H1 (cell line): ENCODE measurements around the gene TMEM181. TPM values are rescaled to one million over a fixed set of nuclear protein-coding genes. Genes with fewer than 3 reads are reported as not detected.

Experiments
- CTCF ChIA-PET: fragments of 300-600 bp; sonication (Branson Sonifier 250); formaldehyde crosslinking; loops from one replicate; lab custom pipeline; 2021; ENCODE audit not compliant: partially characterized antibody; lab: Charles Lee
- POLR2A ChIA-PET: fragments of 300-600 bp; sonication (Branson Sonifier 250); formaldehyde crosslinking; loops from one replicate; lab custom pipeline; 2021; ENCODE audit warnings: inconsistent platforms; ENCODE audit not compliant: partially characterized antibody; lab: Charles Lee
- DNase-seq, 2 experiments: peaks; one replicate each; pipeline versions ENCODE4 v3.0.0 to v3.0.0-alpha.2; 2010 to 2022; ENCODE audit warnings: low spot score in 2 of 2, low read depth in 1 of 2, mixed read lengths in 1 of 2
- FAIRE-seq: peaks from 2 replicates; lab custom pipeline; 2011; peaks lifted over from hg19 to GRCh38; lab: Jason Lieb, UNC
- H2AFZ ChIP-seq: 2 replicates; pipeline ENCODE4 v1.8.1; 2012; ENCODE audit warnings: low read length, inconsistent platforms
- H2AK5ac ChIP-seq: 2 replicates; pipeline ENCODE4 v1.6.1; 2013; ENCODE audit warnings: low read depth, low read length
- H2BK120ac ChIP-seq: replicated peaks from 2 replicates; pipeline ENCODE3; 2013; ENCODE audit warnings: low read depth, low read length, inconsistent platforms
- H2BK12ac ChIP-seq: 2 replicates; pipeline ENCODE4 v1.6.1; 2013; ENCODE audit warnings: low read depth, low read length
- H2BK15ac ChIP-seq: 2 replicates; pipeline ENCODE4 v1.6.1; 2013; ENCODE audit warnings: low read length
- H2BK20ac ChIP-seq: 2 replicates; pipeline ENCODE4 v1.6.1; 2013; ENCODE audit warnings: low read length
- H2BK5ac ChIP-seq: 2 replicates; pipeline ENCODE4 v1.6.1; 2013; ENCODE audit warnings: low read depth, low read length
- H3K14ac ChIP-seq: 2 replicates; pipeline ENCODE4 v1.6.1; 2013; ENCODE audit warnings: inconsistent platforms; ENCODE audit not compliant: insufficient read length
- H3K18ac ChIP-seq: 2 replicates; pipeline ENCODE4 v1.6.1; 2013; ENCODE audit warnings: low read length; ENCODE audit errors: extremely low read depth
- H3K23ac ChIP-seq: 2 replicates; pipeline ENCODE4 v1.6.1; 2013; ENCODE audit warnings: inconsistent platforms; ENCODE audit not compliant: insufficient read length
- H3K23me2 ChIP-seq: 2 replicates; pipeline ENCODE4 v1.6.1; 2013; ENCODE audit warnings: low read depth, low read length
- H3K27ac ChIP-seq: 2 replicates; pipeline ENCODE4 v1.6.1; 2011; ENCODE audit warnings: low read depth, low read length, inconsistent platforms
- H3K27me3 ChIP-seq, 4 experiments: replicated peaks in 1 of 4; 1 replicate in 1 of 4; 2 replicates in 3 of 4; pipeline versions ENCODE4 v1.6.1 to v1.8.1; 2011 to 2013; ENCODE audit warnings: low read length in 3 of 4, mild to moderate bottlenecking in 3 of 4, inconsistent platforms in 2 of 4, mixed read lengths in 2 of 4, moderate library complexity in 1 of 4; ENCODE audit not compliant: control insufficient read depth in 3 of 4, insufficient read depth in 3 of 4; ENCODE audit errors: extremely low read depth in 1 of 4
- H3K36me3 ChIP-seq, 4 experiments: 2 replicates each; pipeline versions ENCODE4 v1.6.1 to v1.8.1; 2011 to 2013; ENCODE audit warnings: mild to moderate bottlenecking in 4 of 4, low read length in 3 of 4, moderate library complexity in 2 of 4, control low read depth in 1 of 4, inconsistent platforms in 1 of 4; ENCODE audit not compliant: insufficient read depth in 4 of 4, control insufficient read depth in 2 of 4
- H3K4ac ChIP-seq: replicated peaks from 2 replicates; pipeline ENCODE3; 2013; ENCODE audit warnings: low read length, low read depth, mixed read lengths, inconsistent platforms; ENCODE audit not compliant: insufficient read length
- H3K4me1 ChIP-seq, 4 experiments: replicated peaks in 1 of 4; 1 replicate in 1 of 4; 2 replicates in 3 of 4; pipeline versions ENCODE4 v1.6.1 to v1.8.1; 2011 to 2013; ENCODE audit warnings: low read length in 3 of 4, inconsistent platforms in 2 of 4, mixed read lengths in 1 of 4; ENCODE audit not compliant: insufficient read depth in 4 of 4, control insufficient read depth in 3 of 4
- H3K4me2 ChIP-seq, 2 experiments: 2 replicates each; pipeline versions ENCODE4 v1.6.1 to v1.8.1; 2011 to 2013; ENCODE audit warnings: low read depth in 2 of 2, low read length in 2 of 2, control low read depth in 1 of 2, inconsistent platforms in 1 of 2, mild to moderate bottlenecking in 1 of 2; ENCODE audit not compliant: insufficient read depth in 1 of 2
- H3K4me3 ChIP-seq, 4 experiments: fragments of 200-600, 300-600 bp in 1 of 4; sonication (generic), shearing (Covaris generic), sonication (Bioruptor Twin) in 1 of 4; 2 replicates each; pipeline versions ENCODE4 v1.5.1 to v1.8.1; 2011 to 2016; ENCODE audit warnings: low read length in 4 of 4, low read depth in 3 of 4, control low read depth in 2 of 4, inconsistent platforms in 2 of 4, mild to moderate bottlenecking in 2 of 4, mixed read lengths in 1 of 4, moderate library complexity in 1 of 4; ENCODE audit not compliant: insufficient read depth in 2 of 4; ENCODE audit errors: extremely low read depth in 1 of 4
- H3K56ac ChIP-seq: replicated peaks from 2 replicates; pipeline ENCODE3; 2013; ENCODE audit warnings: low read depth, mild to moderate bottlenecking, mixed read lengths, low read length, inconsistent platforms; ENCODE audit not compliant: insufficient read length
- H3K79me1 ChIP-seq: 2 replicates; pipeline ENCODE4 v1.6.1; 2013; ENCODE audit warnings: low read depth, low read length, control low read depth
- H3K79me2 ChIP-seq, 2 experiments: 2 replicates each; pipeline versions ENCODE4 v1.6.1 to v1.8.1; 2012 to 2013; ENCODE audit warnings: low read length in 2 of 2, mild to moderate bottlenecking in 2 of 2, inconsistent platforms in 1 of 2; ENCODE audit not compliant: insufficient read depth in 2 of 2, control insufficient read depth in 1 of 2
- H3K9ac ChIP-seq, 4 experiments: replicated peaks in 1 of 4; 1 replicate in 1 of 4; 2 replicates in 3 of 4; pipeline versions ENCODE4 v1.6.1 to v1.8.1; 2011 to 2013; ENCODE audit warnings: low read depth in 3 of 4, low read length in 3 of 4, control low read depth in 2 of 4, mild to moderate bottlenecking in 2 of 4, moderate library complexity in 2 of 4, inconsistent platforms in 1 of 4; ENCODE audit errors: extremely low read depth in 1 of 4
- H3K9me3 ChIP-seq, 2 experiments: 2 replicates each; pipeline versions ENCODE4 v1.6.1 to v1.8.1; 2012 to 2013; ENCODE audit warnings: mild to moderate bottlenecking in 2 of 2, moderate library complexity in 2 of 2, control low read depth in 1 of 2, inconsistent platforms in 1 of 2, low read depth in 1 of 2, low read length in 1 of 2, mixed read lengths in 1 of 2; ENCODE audit not compliant: insufficient read depth in 2 of 2
- H4K20me1 ChIP-seq, 2 experiments: replicated peaks in 1 of 2; 2 replicates each; pipeline versions ENCODE3 to v1.8.1; 2011 to 2013; ENCODE audit warnings: inconsistent platforms in 2 of 2, low read length in 2 of 2, mild to moderate bottlenecking in 1 of 2; ENCODE audit not compliant: insufficient read depth in 2 of 2, control insufficient read depth in 1 of 2
- H4K5ac ChIP-seq: 2 replicates; pipeline ENCODE4 v1.6.1; 2013; ENCODE audit warnings: low read length, low read depth, mixed read lengths, inconsistent platforms; ENCODE audit not compliant: insufficient read length
- H4K8ac ChIP-seq: 2 replicates; pipeline ENCODE4 v1.8.0; 2013; ENCODE audit warnings: mild to moderate bottlenecking, moderate library complexity, low read length, inconsistent platforms; ENCODE audit not compliant: insufficient read depth; ENCODE audit errors: extremely low read depth
- H4K91ac ChIP-seq: replicated peaks from 2 replicates; pipeline ENCODE3; 2013; ENCODE audit warnings: low read length, mixed read lengths, inconsistent platforms; ENCODE audit not compliant: insufficient read length
- EGR1 ChIP-seq: IDR thresholded peaks from 2 replicates; pipeline ENCODE4 v1.6.1; 2011; ENCODE audit warnings: low read depth, low read length, borderline replicate concordance
- FOSL1 ChIP-seq: IDR thresholded peaks from 2 replicates; pipeline ENCODE4 v1.6.1; 2011; ENCODE audit warnings: mild to moderate bottlenecking, low read depth, low read length, moderate library complexity; ENCODE audit not compliant: insufficient read depth
- KDM1A ChIP-seq: fragments of 200-600, 300-600 bp; sonication (generic); IDR thresholded peaks from 2 replicates; pipeline ENCODE4 v1.7.1; 2016; ENCODE audit warnings: mild to moderate bottlenecking, low read length, borderline replicate concordance
- MAFK ChIP-seq: IDR thresholded peaks from 2 replicates; pipeline ENCODE4 v1.6.1; 2012; ENCODE audit warnings: low read depth, mild to moderate bottlenecking, improper control_type of control experiment, low read length
- RBBP5 ChIP-seq: IDR thresholded peaks from 2 replicates; pipeline ENCODE4 v1.7.1; 2012; ENCODE audit warnings: low read depth, mild to moderate bottlenecking, inconsistent platforms, low read length, moderate library complexity, borderline replicate concordance
- SIN3A ChIP-seq, 2 experiments: IDR thresholded peaks in 1 of 2; conservative IDR thresholded peaks in 1 of 2; 2 replicates each; pipeline ENCODE4 v1.6.1; 2011 to 2012; ENCODE audit warnings: low read length in 2 of 2, improper control_type of control experiment in 1 of 2, low read depth in 1 of 2, mild to moderate bottlenecking in 1 of 2
- SP2 ChIP-seq: IDR thresholded peaks from 2 replicates; pipeline ENCODE4 v1.6.1; 2012; ENCODE audit warnings: mild to moderate bottlenecking, low read length, inconsistent platforms
- SP4 ChIP-seq: IDR thresholded peaks from 2 replicates; pipeline ENCODE4 v1.6.1; 2012; ENCODE audit warnings: low read length, inconsistent platforms
- TAF1 ChIP-seq: IDR thresholded peaks from 2 replicates; pipeline ENCODE4 v1.6.1; 2011; ENCODE audit warnings: mild to moderate bottlenecking, low read depth, low read length
- WGBS, 2 experiments: shearing (Covaris generic) in 1 of 2; methylation state at CpG; one replicate each; pipeline versions ENCODE4 v1.1.6 to v1.1.7; 2013 to 2015; ENCODE audit warnings: low lambda C conversion rate in 2 of 2, mixed read lengths in 2 of 2, inconsistent platforms in 1 of 2, low coverage in 1 of 2, missing lambda C conversion rate in 1 of 2; ENCODE audit not compliant: insufficient replicate concordance in 2 of 2, insufficient coverage in 1 of 2, insufficient read length in 1 of 2; ENCODE audit errors: extremely low coverage in 1 of 2, missing lambda C conversion rate in 1 of 2; 5-methylcytosine and 5-hydroxymethylcytosine counted together
- polyA plus RNA-seq, 7 experiments: library from polyadenylated mRNA; depleted of rRNA in 3 of 7; stranded (reverse) in 5 of 7; unstranded in 2 of 7; fragments of >200 nt in 5 of 7; fragments of 200-250 nt in 2 of 7; gene quantifications; 1 replicate in 5 of 7; 2 replicates in 1 of 7; 4 replicates in 1 of 7; pipeline versions ENCODE4 v1.2.1 to v1.2.3, GENCODE V29; 2011 to 2013; ENCODE audit warnings: missing spikeins in 2 of 7, mixed read lengths in 2 of 7
- total RNA-seq: library from RNA; stranded (reverse); fragmentation: NEBNext Ultra II Directional; extraction: Animal tissue kit (Norgen Biotek cat#: 25700); gene quantifications from 2 replicates; pipeline ENCODE4 v1.2.1, GENCODE V29; 2021
- TF ChIP-seq, protein P1 (sequence below): IDR thresholded peaks from 2 replicates; pipeline ENCODE4 v1.6.1; 2011; ENCODE audit warnings: low read length, improper control_type of control experiment
- TF ChIP-seq, protein P2 (sequence below): IDR thresholded peaks from 2 replicates; pipeline ENCODE4 v1.6.1; 2012; ENCODE audit warnings: inconsistent platforms

Gene TMEM181
- total and polyA plus RNA-seq, 2 of the 8 experiments (the other 6 are each of a cell fraction or from before 2014, with no cell fraction given) = 8.6 to 19.0 TPM

DNA sequence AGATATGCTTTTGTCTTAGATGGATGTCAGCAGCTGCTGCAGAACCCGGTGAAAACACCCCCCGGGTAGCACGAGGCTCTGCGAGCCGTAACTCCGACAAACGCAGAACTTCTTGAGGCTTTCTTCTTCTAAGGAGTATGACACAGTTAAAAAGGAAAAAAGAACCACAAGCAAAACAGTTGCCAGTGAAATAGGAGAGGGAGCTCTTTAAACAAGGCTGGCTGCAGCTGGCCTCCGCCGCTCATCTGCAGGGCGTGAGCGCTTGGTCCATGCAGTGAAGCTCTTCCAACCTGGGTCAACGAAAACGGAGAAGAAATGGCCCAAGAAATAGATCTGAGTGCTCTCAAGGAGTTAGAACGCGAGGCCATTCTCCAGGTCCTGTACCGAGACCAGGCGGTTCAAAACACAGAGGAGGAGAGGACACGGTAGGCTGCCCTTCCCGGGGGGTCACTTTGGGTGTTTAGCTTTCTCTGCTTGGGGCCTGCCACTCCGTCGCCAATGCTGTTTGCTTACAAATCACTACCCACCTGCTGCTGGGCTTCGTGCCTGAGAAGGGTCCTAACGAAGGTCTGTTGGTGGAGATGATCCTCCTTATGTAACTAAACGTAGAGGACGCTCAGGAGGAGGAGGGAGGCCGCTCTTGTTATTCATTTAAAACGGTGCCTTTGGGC lies 103.2 kb downstream of the TMEM181 start:
- no peak overlapping the region for H4K5ac ChIP-seq
- no peak overlapping the region for H3K18ac ChIP-seq
- H3K4ac ChIP-seq = no peak overlapping the region
- peak overlapping the region; percentile 65 for H2AFZ ChIP-seq
- H3K9me3 ChIP-seq = no peaks in the 10 kb centered on the region
- CTCF ChIA-PET = interaction anchor here (1.3 to 7.3 kb wide), 5 partner anchors 10 to 58 kb away, joined by 4 to 104 read pairs (median 39); partner anchors contain the start of gene SYTL3
- H3K9ac ChIP-seq = no peak overlapping the region
- no peak overlapping the region for H3K27ac ChIP-seq
- no peak overlapping the region for H2AK5ac ChIP-seq
- no peaks in the 10 kb centered on the region; a peak in 1 of 7 replicates for H3K27me3 ChIP-seq
- H3K4me1 ChIP-seq = peaks cover 0 to 8% (median 4%) of the 10 kb centered on the region in 4 experiments; a peak in 4 of 7 replicates
- no peaks in the 10 kb centered on the region for H3K23me2 ChIP-seq
- no peaks in the 10 kb centered on the region for H3K79me2 ChIP-seq
- no peak overlapping the region for H3K56ac ChIP-seq
- WGBS, 2 experiments = 76% methylated on average over 27 of the region's 27 CpGs; no CpG with 5 or more reads in 1 of the 2 experiments
- H3K14ac ChIP-seq = no peak overlapping the region
- H3K36me3 ChIP-seq = no peaks in the 10 kb centered on the region
- no peak for FAIRE-seq
- DNase-seq = no peak
- no peaks in the 10 kb centered on the region for H3K79me1 ChIP-seq
- no peak overlapping the region for H3K4me3 ChIP-seq
- no peak overlapping the region for H2BK15ac ChIP-seq
- no peak overlapping the region for H2BK120ac ChIP-seq
- H2BK12ac ChIP-seq = 0 out of 2 replicates have a peak overlapping the region, but pooled peaks have one; percentile 10
- H4K20me1 ChIP-seq = no peaks in the 10 kb centered on the region
- H3K23ac ChIP-seq = no peak overlapping the region
- H4K8ac ChIP-seq = no peak overlapping the region
- no peak overlapping the region for H2BK20ac ChIP-seq
- peak overlapping the region; percentile 24 to 25; a peak in 1 of 4 replicates for H3K4me2 ChIP-seq
- no peak overlapping the region for H4K91ac ChIP-seq
- H2BK5ac ChIP-seq = no peak overlapping the region
- POLR2A ChIA-PET = interaction anchor here (0.8 to 2.1 kb wide), 2 partner anchors 17 to 19 kb away, joined by 3 to 8 read pairs; partner anchors contain the start of gene DYNLT1
- TF ChIP-seq SP4 (no peak), SP2 (no peak), EGR1 (no peak), SIN3A (conservative IDR thresholded peaks at IDR 0.05 in 1 of 2, IDR thresholded peaks at IDR 0.05 in 1 of 2; ENCODE audit: low read depth in 1 of 2, low read length in 2 of 2) (no peak), MAFK (no peak), FOSL1 (no peak), KDM1A (no peak), TAF1 (no peak), RBBP5 (no peak)
- TF ChIP-seq, protein P1, sequence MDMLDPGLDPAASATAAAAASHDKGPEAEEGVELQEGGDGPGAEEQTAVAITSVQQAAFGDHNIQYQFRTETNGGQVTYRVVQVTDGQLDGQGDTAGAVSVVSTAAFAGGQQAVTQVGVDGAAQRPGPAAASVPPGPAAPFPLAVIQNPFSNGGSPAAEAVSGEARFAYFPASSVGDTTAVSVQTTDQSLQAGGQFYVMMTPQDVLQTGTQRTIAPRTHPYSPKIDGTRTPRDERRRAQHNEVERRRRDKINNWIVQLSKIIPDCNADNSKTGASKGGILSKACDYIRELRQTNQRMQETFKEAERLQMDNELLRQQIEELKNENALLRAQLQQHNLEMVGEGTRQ = no peak
- TF ChIP-seq, protein P2, sequence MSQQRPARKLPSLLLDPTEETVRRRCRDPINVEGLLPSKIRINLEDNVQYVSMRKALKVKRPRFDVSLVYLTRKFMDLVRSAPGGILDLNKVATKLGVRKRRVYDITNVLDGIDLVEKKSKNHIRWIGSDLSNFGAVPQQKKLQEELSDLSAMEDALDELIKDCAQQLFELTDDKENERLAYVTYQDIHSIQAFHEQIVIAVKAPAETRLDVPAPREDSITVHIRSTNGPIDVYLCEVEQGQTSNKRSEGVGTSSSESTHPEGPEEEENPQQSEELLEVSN = no peak
